ENCODE measurements around the gene PHOSPHO2.
A peak's percentile ranks its signal among the peaks of the same experiment; 100 is the strongest.

PHOSPHO2 gene

DNA sequence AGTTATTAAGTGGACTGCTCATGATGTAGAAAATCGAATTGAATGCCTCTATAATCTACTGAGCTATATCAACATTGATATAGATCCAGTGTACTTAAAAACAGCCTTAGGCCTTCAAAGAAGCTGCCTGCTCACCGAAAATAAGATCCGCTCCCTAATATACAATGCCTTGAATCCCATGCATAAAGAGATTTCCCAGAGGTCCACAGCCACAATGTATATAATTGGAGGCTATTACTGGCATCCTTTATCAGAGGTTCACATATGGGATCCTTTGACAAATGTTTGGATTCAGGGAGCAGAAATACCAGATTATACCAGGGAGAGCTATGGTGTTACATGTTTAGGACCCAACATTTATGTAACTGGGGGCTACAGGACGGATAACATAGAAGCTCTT lies 41.4 kb downstream of the PHOSPHO2 start:
- Mint-ChIP-seq H3K4me1 (peaks cover 40% of the 10 kb centered on the region), H3K27ac (no peak overlapping the region)

DNA sequence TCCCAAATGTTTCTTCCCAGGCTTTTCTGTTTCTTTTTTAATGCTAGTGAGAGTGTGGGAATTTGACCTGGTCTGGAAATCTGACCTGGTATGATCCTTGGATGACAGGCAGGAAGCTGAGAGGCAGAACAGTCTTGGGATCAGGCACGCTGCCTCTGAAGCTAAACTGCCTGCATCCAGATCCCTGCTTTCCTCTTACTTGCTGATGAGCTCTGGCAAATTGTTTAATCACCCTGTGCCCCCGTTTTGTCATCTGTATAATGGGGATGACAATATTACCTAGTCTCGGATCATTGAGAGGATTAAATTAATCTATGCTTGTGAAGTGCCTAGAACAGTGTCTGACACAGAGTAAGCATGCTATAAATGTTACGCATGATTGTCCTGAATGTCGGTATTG lies 42.6 kb downstream of the PHOSPHO2 start:
- Mint-ChIP-seq H3K27ac (peak overlapping the region; percentile 31), H3K9me3 (peaks cover 6% of the 10 kb centered on the region), H3K4me1 (peaks cover 40% of the 10 kb centered on the region), H3K27me3 (ENCODE audit: low read depth, poor library complexity) (peaks cover 15% of the 10 kb centered on the region), H3K36me3 (ENCODE audit: low read depth) (peaks cover 35% of the 10 kb centered on the region), H3K4me3 (peak overlapping the region; percentile 92)
- no peak for DNase-seq
- TF ChIP-seq, protein P1, sequence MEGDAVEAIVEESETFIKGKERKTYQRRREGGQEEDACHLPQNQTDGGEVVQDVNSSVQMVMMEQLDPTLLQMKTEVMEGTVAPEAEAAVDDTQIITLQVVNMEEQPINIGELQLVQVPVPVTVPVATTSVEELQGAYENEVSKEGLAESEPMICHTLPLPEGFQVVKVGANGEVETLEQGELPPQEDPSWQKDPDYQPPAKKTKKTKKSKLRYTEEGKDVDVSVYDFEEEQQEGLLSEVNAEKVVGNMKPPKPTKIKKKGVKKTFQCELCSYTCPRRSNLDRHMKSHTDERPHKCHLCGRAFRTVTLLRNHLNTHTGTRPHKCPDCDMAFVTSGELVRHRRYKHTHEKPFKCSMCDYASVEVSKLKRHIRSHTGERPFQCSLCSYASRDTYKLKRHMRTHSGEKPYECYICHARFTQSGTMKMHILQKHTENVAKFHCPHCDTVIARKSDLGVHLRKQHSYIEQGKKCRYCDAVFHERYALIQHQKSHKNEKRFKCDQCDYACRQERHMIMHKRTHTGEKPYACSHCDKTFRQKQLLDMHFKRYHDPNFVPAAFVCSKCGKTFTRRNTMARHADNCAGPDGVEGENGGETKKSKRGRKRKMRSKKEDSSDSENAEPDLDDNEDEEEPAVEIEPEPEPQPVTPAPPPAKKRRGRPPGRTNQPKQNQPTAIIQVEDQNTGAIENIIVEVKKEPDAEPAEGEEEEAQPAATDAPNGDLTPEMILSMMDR (IDR thresholded peaks at IDR 0.05), result no peak

More for the DNA sequence above, 41.4 kb downstream of the PHOSPHO2 start:
- TF ChIP-seq, protein P1 (IDR thresholded peaks at IDR 0.05), result no peak
- DNase-seq, result no peak
- Mint-ChIP-seq H3K36me3 (ENCODE audit: low read depth) (peaks cover 24% of the 10 kb centered on the region), H3K27me3 (ENCODE audit: low read depth, poor library complexity) (peaks cover 15% of the 10 kb centered on the region), H3K9me3 (peaks cover 6% of the 10 kb centered on the region), H3K4me3 (peak overlapping the region; percentile 92)

DNA sequence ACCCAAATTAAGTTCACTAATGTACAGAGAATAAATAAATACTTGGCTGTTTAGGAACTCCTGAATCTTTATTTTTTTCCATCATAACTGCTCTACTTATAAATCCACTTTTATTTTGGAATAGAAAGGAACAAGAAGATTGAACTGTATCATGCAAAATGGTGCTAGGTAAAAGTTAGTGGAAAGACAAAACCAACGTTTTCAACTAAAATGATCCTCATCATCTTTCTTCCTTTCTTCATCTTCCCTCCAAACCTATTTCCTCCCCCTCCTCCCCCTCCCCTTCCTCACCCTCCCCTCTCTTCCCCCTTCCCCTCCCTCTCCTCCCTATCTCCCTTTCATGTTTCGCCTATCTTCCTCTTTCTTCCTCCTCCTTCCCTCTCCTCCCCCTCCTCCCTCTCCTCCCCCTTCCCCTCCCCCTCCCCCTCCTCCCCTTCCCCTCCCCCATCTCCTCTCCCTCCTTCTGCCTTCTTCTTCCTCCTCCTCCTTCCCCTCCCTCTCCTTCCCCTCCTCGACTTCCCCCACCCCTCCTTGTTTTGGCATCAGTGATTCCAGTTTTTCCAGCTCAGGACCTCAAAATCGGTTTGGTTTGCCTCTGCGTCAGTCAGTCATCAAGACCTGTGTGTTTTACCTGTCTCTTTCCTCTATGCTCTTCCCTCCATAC lies 44.4 kb downstream of the PHOSPHO2 start:
- Mint-ChIP-seq H3K27me3 (ENCODE audit: low read depth, poor library complexity) (no peaks in the 10 kb centered on the region), H3K4me1 (peaks cover 40% of the 10 kb centered on the region), H3K36me3 (ENCODE audit: low read depth) (peaks cover 46% of the 10 kb centered on the region), H3K4me3 (peak overlapping the region; percentile 3), H3K9me3 (peaks cover 6% of the 10 kb centered on the region), H3K27ac (peak overlapping the region; percentile 38)
- no peak for DNase-seq
- TF ChIP-seq, protein P1 (IDR thresholded peaks at IDR 0.05), result no peak

DNA sequence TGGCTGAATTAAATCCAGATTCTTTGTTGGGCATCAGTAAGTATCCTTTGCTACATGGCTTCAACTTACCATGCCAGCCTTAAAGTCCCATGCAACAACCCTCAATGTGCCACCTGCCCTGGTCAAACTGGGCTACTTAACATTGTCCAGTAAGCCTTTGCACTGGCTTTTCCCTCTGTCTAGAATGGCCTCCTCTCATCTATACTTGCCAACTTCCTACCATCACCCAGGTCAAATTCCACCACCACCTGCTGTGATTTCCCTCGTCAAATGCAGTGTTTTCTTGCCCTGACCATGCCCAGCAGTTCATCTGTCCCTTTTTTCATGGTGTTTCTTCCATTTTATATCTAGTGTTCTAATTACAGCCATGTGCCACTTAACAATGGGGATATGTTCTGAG lies 45.1 kb downstream of the PHOSPHO2 start:
- Mint-ChIP-seq H3K4me3 (peak overlapping the region; percentile 17), H3K27me3 (ENCODE audit: low read depth, poor library complexity) (peaks cover 2% of the 10 kb centered on the region), H3K9me3 (peaks cover 6% of the 10 kb centered on the region), H3K27ac (peak overlapping the region; percentile 38), H3K4me1 (peaks cover 40% of the 10 kb centered on the region), H3K36me3 (ENCODE audit: low read depth) (peaks cover 53% of the 10 kb centered on the region)
- DNase-seq, result no peak
- TF ChIP-seq, protein P1 (IDR thresholded peaks at IDR 0.05), result no peak

DNA sequence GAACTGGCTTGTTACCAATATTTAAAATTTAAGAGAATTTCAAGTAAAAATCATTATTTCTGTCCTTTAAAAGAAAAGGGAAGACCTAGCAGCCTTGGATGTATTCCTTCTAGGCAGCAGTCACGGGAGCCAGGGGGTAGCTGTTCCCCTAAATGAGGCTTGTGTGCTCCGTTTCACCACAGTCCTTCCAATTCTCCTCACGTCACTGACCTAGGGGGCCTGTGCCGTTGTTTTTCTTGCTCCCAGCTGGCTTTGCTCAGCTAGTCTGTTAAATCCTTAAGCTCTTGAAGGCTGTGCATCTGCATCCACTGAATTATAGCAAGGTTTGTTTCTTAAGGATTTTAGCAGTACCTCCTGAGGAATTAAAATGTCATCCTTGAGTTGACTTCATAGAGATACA lies 49.3 kb downstream of the PHOSPHO2 start:
- DNase-seq, result no peak
- Mint-ChIP-seq H3K36me3 (ENCODE audit: low read depth) (peaks cover 81% of the 10 kb centered on the region), H3K27ac (no peak overlapping the region), H3K9me3 (peaks cover 6% of the 10 kb centered on the region), H3K27me3 (ENCODE audit: low read depth, poor library complexity) (peaks cover 3% of the 10 kb centered on the region), H3K4me3 (no peak overlapping the region), H3K4me1 (peaks cover 14% of the 10 kb centered on the region)
- TF ChIP-seq, protein P1 (IDR thresholded peaks at IDR 0.05), result no peak

DNA sequence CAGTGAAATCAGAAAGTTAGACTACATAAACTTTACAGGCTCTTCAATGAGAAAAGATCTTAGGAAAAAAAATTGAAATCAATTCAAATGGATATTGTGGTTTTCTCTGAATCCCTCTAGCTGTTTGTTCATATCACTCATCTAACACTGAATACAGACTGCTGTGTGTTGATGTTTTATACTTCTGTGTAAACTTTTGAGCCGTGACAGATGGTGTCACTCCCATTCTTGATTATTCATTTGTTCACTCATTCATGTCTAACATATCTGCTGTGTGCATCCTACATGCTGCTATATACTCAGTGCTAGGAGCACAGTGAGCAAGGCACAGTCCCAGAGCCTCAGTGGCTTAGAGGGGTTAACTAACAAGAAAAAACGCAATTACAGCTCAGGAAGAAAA lies 52.0 kb downstream of the PHOSPHO2 start:
- Mint-ChIP-seq H3K9me3 (no peaks in the 10 kb centered on the region), H3K4me1 (no peaks in the 10 kb centered on the region), H3K36me3 (ENCODE audit: low read depth) (peaks cover 74% of the 10 kb centered on the region), H3K27ac (peak overlapping the region; percentile 33), H3K4me3 (no peak overlapping the region), H3K27me3 (ENCODE audit: low read depth, poor library complexity) (peaks cover 3% of the 10 kb centered on the region)
- no peak for DNase-seq
- TF ChIP-seq, protein P1 (IDR thresholded peaks at IDR 0.05), result no peak
